Psoas muscle (tissue), 8 donors: ENCODE results near the gene OR5V1. TPM values are rescaled to one million over a fixed set of nuclear protein-coding genes. Genes with fewer than 3 reads are reported as not detected.

Experiments used
- ATAC-seq, 4 donors: fragments of 200-7000 bp; cut with Tn5 transposase; one replicate each; pipeline ENCODE4 v1.9.1; 2020; ENCODE audit warnings: moderate library complexity in 3 of 4, mild to moderate bottlenecking in 2 of 4
- DNase-seq, 2 donors: peaks; one replicate each; pipeline ENCODE4 v3.0.0-alpha.2; 2020
- H3K27ac ChIP-seq: fragments of 200-600 bp; one replicate; pipeline ENCODE4 v1.8.0; 2022
- H3K27me3 ChIP-seq, 3 donors: fragments of 200-600 bp in 1 of 3; one replicate each; pipeline versions ENCODE4 v1.6.1 to v1.8.0; 2013 to 2022; ENCODE audit warnings: low read length in 2 of 3, mild to moderate bottlenecking in 2 of 3, moderate library complexity in 1 of 3; ENCODE audit not compliant: insufficient read depth in 3 of 3
- H3K36me3 ChIP-seq, 2 donors: fragments of 200-600 bp in 1 of 2; one replicate each; pipeline versions ENCODE4 v1.6.1 to v1.8.0; 2013 to 2022; ENCODE audit warnings: low read depth in 1 of 2, mild to moderate bottlenecking in 1 of 2, moderate library complexity in 1 of 2; ENCODE audit not compliant: insufficient read depth in 1 of 2
- H3K4me1 ChIP-seq: fragments of 200-600 bp; one replicate; pipeline ENCODE4 v1.8.0; 2022
- H3K4me3 ChIP-seq: fragments of 200-600 bp; one replicate; pipeline ENCODE4 v1.8.0; 2022; ENCODE audit warnings: mild to moderate bottlenecking
- H3K9me3 ChIP-seq: fragments of 200-600 bp; one replicate; pipeline ENCODE4 v1.8.0; 2022
- CTCF ChIP-seq: fragments of 200-600 bp; IDR thresholded peaks from one replicate; pipeline ENCODE4 v1.8.0; 2022; ENCODE audit warnings: antibody characterized with exemption
- WGBS, 3 donors: extraction: QIAGEN DNeasy Blood & Tissue Kit; methylation state at CpG; one replicate each; pipeline versions ENCODE4 v1.1.6 to v1.1.7; 2013; 5-methylcytosine and 5-hydroxymethylcytosine counted together
- intact Hi-C, 2 donors: fragments of 100-400 bp; cut with DNase I; formaldehyde crosslinking; loops; one replicate each; pipeline versions ENCODE4 v1.11.0 to v1.14.2; 2022
- long read RNA-seq, 2 donors: library from polyadenylated mRNA; unstranded; transcript quantifications; one replicate each; pipeline ENCODE4 v2.0.0, GENCODE V29; 2021
- polyA plus RNA-seq, 3 donors: library from polyadenylated mRNA; stranded (reverse); fragments of 200-250 nt; gene quantifications; one replicate each; pipeline ENCODE4 v1.2.3, GENCODE V29; 2013
- total RNA-seq, 4 donors: library from RNA; stranded (reverse); fragmentation: NEBNext Ultra II Directional in 2 of 4; extraction: Animal tissue kit (Norgen Biotek cat#: 25700) in 2 of 4; gene quantifications; one replicate each; pipeline versions ENCODE4 v1.2.1 to v1.2.4, GENCODE V29; 2021 to 2023
- donor health status: healthy with polysubstance abuse.
- donor health status: DM: no; HTN: no; CAD: no; lungs with moderate emphysema.
- donor health status: Bipolar disorder and iron deficiency.
- donor health status: healthy.
- donor health status: DM: yes; HTN: yes; CAD: no.
- donor health status: DM: no; HTN: no; CAD: no.
- donor health status: DM: no; HTN: no; CAD: no.
- donor health status: DM: yes; HTN: yes; CAD: no.

Gene OR5V1
- total RNA-seq (not detected), polyA plus RNA-seq (not detected)
- long read RNA-seq, donor 1: 0 reads
- long read RNA-seq, donor 2: 0 reads

GRCh38 chr6:29368765-29369164 lies at the start of gene OR5V1:
OR5V1 (minus strand) TSS chr6:29368865; CDS start chr6:29356195, 12,670 bp downstream.
- whole genome bisulfite sequencing, 3 donors: 74 to 83% (median 79%) methylated on average over 3 of the region's 3 CpGs
- ATAC-seq (no peak), DNase-seq (no peak)
- Histone ChIP-seq H3K4me3 (no peak within 1 kb of the TSS), H3K36me3 (no peaks in the 10 kb centered on the region), H3K9me3 (no peaks in the 10 kb centered on the region), H3K4me1 (no peaks in the 10 kb centered on the region), H3K27me3 (no peaks in the 10 kb centered on the region), H3K27ac (no peak within 1 kb of the TSS)
- no peak for TF ChIP-seq CTCF
- intact Hi-C loops: no loop called here

- Histone ChIP-seq H3K9me3 (no peaks in the 10 kb centered on the region), H3K36me3 (no peaks in the 10 kb centered on the region), H3K4me3 (no peak within 1 kb of the TSS), H3K4me1 (no peaks in the 10 kb centered on the region), H3K27ac (no peak within 1 kb of the TSS), H3K27me3 (no peaks in the 10 kb centered on the region)
- no peak for ATAC-seq
- DNase-seq: no peak
- intact Hi-C loops: no loop called here
- no peak for TF ChIP-seq CTCF
These were observed 45.9 kb upstream of the OR5V1 start, which contains the start of gene OR12D1 for GRCh38 chr6:29414588-29414987. OR12D1 (plus strand) TSS chr6:29414928.

GRCh38 chr6:29403801-29404200 lies 35.1 kb upstream of the OR5V1 start:
- no peak overlapping the region for H3K4me3 ChIP-seq
- DNase-seq: no peak
- no peak overlapping the region for H3K27ac ChIP-seq
- intact Hi-C loops: no loop called here
- no peaks in the 10 kb centered on the region for H3K9me3 ChIP-seq
- 33 to 89% (median 84%) methylated on average over 1 of the region's 1 CpG for WGBS, 3 donors
- TF ChIP-seq CTCF: no peak
- no peaks in the 10 kb centered on the region for H3K4me1 ChIP-seq
- ATAC-seq: no peak
- no peaks in the 10 kb centered on the region for H3K36me3 ChIP-seq
- H3K27me3 ChIP-seq: no peaks in the 10 kb centered on the region

- Histone ChIP-seq H3K9me3 (no peaks in the 10 kb centered on the region), H3K27ac (no peak overlapping the region), H3K4me3 (no peak overlapping the region), H3K36me3 (no peaks in the 10 kb centered on the region), H3K27me3 (no peaks in the 10 kb centered on the region), H3K4me1 (no peaks in the 10 kb centered on the region)
- DNase-seq (no peak), ATAC-seq (no peak)
- no peak for TF ChIP-seq CTCF
- 47 to 61% (median 49%) methylated on average over 2 of the region's 2 CpGs for WGBS, 3 donors
- intact Hi-C loops: no loop called here
These were observed 30.9 kb upstream of the OR5V1 start for GRCh38 chr6:29399525-29399924.

- intact Hi-C loops: no loop called here
- no peak for DNase-seq
- H3K36me3 ChIP-seq: no peaks in the 10 kb centered on the region
- no peak within 1 kb of the TSS for H3K4me3 ChIP-seq
- no peaks in the 10 kb centered on the region for H3K4me1 ChIP-seq
- no peaks in the 10 kb centered on the region for H3K9me3 ChIP-seq
- no peak for TF ChIP-seq CTCF
- H3K27me3 ChIP-seq: no peaks in the 10 kb centered on the region
- ATAC-seq: no peak
- H3K27ac ChIP-seq: no peak within 1 kb of the TSS
These were observed 26.7 kb upstream of the OR5V1 start, which contains the start of gene OR12D2 for GRCh38 chr6:29395331-29395730. OR12D2 (plus strand) TSS chr6:29395631; CDS start chr6:29396700, 1,069 bp downstream.
